Testis (tissue), 3 donors: ENCODE results near the gene EMILIN3. TPM values are rescaled to one million over a fixed set of nuclear protein-coding genes. Genes with fewer than 3 reads are reported as not detected.

Source experiments
- DNase-seq: peaks from one replicate; pipeline ENCODE4 v3.0.0-alpha.2; 2019
- H3K27ac ChIP-seq, 2 donors: fragments of 200-600 bp; sonication (generic); one replicate each; pipeline ENCODE4 v1.5.1; 2019
- H3K27me3 ChIP-seq: fragments of 200-600 bp; sonication (generic); one replicate; pipeline ENCODE4 v1.5.1; 2019
- H3K36me3 ChIP-seq: fragments of 200-600 bp; sonication (generic); one replicate; pipeline ENCODE4 v1.5.1; 2017; ENCODE audit warnings: low read depth; ENCODE audit errors: missing control alignments
- H3K4me1 ChIP-seq: fragments of 200-600 bp; sonication (generic); one replicate; pipeline ENCODE4 v1.5.1; 2019
- H3K4me3 ChIP-seq, 2 donors: fragments of 200-600 bp; sonication (generic); one replicate each; pipeline ENCODE4 v1.5.1; 2017 to 2019
- H3K9me3 ChIP-seq: fragments of 200-600 bp; sonication (generic); one replicate; pipeline ENCODE4 v1.5.1; 2017
- POLR2A ChIP-seq: fragments of 450-650 bp; IDR thresholded peaks from one replicate; pipeline ENCODE4 v1.6.1; 2017; ENCODE audit warnings: antibody characterized with exemption, mild to moderate bottlenecking, moderate library complexity
- WGBS, 2 donors: methylation state at CpG; one replicate each; pipeline ENCODE4 v1.1.5; 2018; 5-methylcytosine and 5-hydroxymethylcytosine counted together
- intact Hi-C: fragments of 100-400 bp; cut with DNase I; formaldehyde crosslinking; loops from one replicate; pipeline ENCODE4 v1.15.1; 2023; ENCODE audit warnings: low total_unique reads
- polyA plus RNA-seq: library from polyadenylated mRNA; stranded (reverse); fragments of 350-450 nt; fragmentation: Illumina TruSeq; extraction: RNeasy Lipid Tissue Mini Kit (QIAGEN cat#74804); gene quantifications from one replicate; pipeline ENCODE4 v1.2.3, GENCODE V29; 2014; ENCODE audit warnings: low read depth, low replicate concordance; ENCODE audit not compliant: insufficient read depth
- total RNA-seq, 2 donors: library from RNA; depleted of rRNA; stranded (reverse); fragments of >200 nt; gene quantifications; one replicate each; pipeline ENCODE4 v1.2.3, GENCODE V29; 2016
- TF ChIP-seq, protein P1 (sequence below), 3 experiments: fragments of 450-650 bp in 2 of 3; fragments of 200-600 bp in 1 of 3; sonication (generic) in 1 of 3; IDR thresholded peaks; one replicate each; pipeline ENCODE4 v1.5.1; 2016 to 2019; ENCODE audit warnings: antibody characterized with exemption in 3 of 3, mild to moderate bottlenecking in 2 of 3, moderate library complexity in 1 of 3

Gene EMILIN3
- total and polyA plus RNA-seq, 3 donors from 2014 or later, result 3.7 to 14.8 (median 4.2) TPM

DNA sequence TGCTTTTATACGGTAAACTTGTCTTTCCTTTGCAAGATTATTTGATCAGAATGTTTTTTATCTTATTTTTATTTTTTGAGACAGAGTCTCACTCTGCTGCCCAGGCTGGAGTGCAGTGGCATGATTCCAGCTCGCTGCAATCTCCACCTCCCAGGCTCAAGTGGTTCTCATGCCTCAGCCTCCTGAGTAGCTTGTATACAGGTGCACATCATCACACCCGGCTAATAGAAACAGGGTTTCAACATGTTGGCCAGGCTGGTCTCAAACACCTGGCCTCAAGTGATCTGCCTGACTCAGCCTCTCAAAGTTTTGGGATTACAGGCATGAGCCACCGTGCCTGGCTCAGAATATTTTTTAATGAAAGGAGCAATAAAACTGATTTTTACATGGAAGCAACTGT lies 34.9 kb downstream of the EMILIN3 start:
- Histone ChIP-seq H3K4me3 (no peak overlapping the region), H3K4me1 (peaks cover 11% of the 10 kb centered on the region), H3K36me3 (no peaks in the 10 kb centered on the region), H3K9me3 (no peaks in the 10 kb centered on the region), H3K27me3 (no peaks in the 10 kb centered on the region), H3K27ac (no peak overlapping the region)
- intact Hi-C loops, result loop anchor here (10.0 kb wide), 1 partner anchor 157 kb away; no protein-coding TSS in a partner anchor
- DNase-seq, result no peak
- TF ChIP-seq, protein P1, sequence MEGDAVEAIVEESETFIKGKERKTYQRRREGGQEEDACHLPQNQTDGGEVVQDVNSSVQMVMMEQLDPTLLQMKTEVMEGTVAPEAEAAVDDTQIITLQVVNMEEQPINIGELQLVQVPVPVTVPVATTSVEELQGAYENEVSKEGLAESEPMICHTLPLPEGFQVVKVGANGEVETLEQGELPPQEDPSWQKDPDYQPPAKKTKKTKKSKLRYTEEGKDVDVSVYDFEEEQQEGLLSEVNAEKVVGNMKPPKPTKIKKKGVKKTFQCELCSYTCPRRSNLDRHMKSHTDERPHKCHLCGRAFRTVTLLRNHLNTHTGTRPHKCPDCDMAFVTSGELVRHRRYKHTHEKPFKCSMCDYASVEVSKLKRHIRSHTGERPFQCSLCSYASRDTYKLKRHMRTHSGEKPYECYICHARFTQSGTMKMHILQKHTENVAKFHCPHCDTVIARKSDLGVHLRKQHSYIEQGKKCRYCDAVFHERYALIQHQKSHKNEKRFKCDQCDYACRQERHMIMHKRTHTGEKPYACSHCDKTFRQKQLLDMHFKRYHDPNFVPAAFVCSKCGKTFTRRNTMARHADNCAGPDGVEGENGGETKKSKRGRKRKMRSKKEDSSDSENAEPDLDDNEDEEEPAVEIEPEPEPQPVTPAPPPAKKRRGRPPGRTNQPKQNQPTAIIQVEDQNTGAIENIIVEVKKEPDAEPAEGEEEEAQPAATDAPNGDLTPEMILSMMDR (IDR thresholded peaks at IDR 0.05), result no peak
- no peak for TF ChIP-seq POLR2A
- 89 to 91% methylated on average over 4 of the region's 4 CpGs for WGBS, 2 donors

- H3K27me3 ChIP-seq, result no peaks in the 10 kb centered on the region
- no peaks in the 10 kb centered on the region for H3K9me3 ChIP-seq
- peaks cover 11% of the 10 kb centered on the region for H3K4me1 ChIP-seq
- H3K27ac ChIP-seq, result no peak overlapping the region
- intact Hi-C loops, result loop anchor here (10.0 kb wide), 1 partner anchor 156 kb away; no protein-coding TSS in a partner anchor
- H3K4me3 ChIP-seq, result no peak overlapping the region
- H3K36me3 ChIP-seq, result no peaks in the 10 kb centered on the region
- DNase-seq, result no peak
- TF ChIP-seq POLR2A, result no peak
- TF ChIP-seq, protein P1 (IDR thresholded peaks at IDR 0.05), result no peak
- WGBS, 2 donors, result 83 to 95% methylated on average over 1 of the region's 1 CpG
These were observed 35.7 kb downstream of the EMILIN3 start for GRCh38 chr20:41330941-41331340.

- Histone ChIP-seq H3K36me3 (no peaks in the 10 kb centered on the region), H3K27ac (peak overlapping the region in 1 of 2 donors; percentile 85), H3K9me3 (no peaks in the 10 kb centered on the region), H3K4me3 (no peak overlapping the region), H3K27me3 (no peaks in the 10 kb centered on the region), H3K4me1 (peaks cover 11% of the 10 kb centered on the region)
- no peak for DNase-seq
- TF ChIP-seq, protein P1 (IDR thresholded peaks at IDR 0.05), result no peak
- TF ChIP-seq POLR2A, result no peak
- intact Hi-C loops, result loop anchor here (10.0 kb wide), 1 partner anchor 156 kb away; no protein-coding TSS in a partner anchor
- 87% methylated on average over 5 of the region's 5 CpGs for WGBS, 2 donors
These were observed 36.3 kb downstream of the EMILIN3 start for GRCh38 chr20:41330343-41330720.

- DNase-seq, result peak; percentile 71
- peaks cover 11% of the 10 kb centered on the region for H3K4me1 ChIP-seq
- H3K36me3 ChIP-seq, result no peaks in the 10 kb centered on the region
- no peaks in the 10 kb centered on the region for H3K9me3 ChIP-seq
- H3K27me3 ChIP-seq, result no peaks in the 10 kb centered on the region
- TF ChIP-seq POLR2A, result no peak
- TF ChIP-seq, protein P1 (IDR thresholded peaks at IDR 0.05), result no peak
- peak overlapping the region; percentile 72 to 85 for H3K27ac ChIP-seq
- 38 to 44% methylated on average over 14 of the region's 14 CpGs for WGBS, 2 donors
- no peak overlapping the region for H3K4me3 ChIP-seq
- intact Hi-C loops, result loop anchor here (10.0 kb wide), 1 partner anchor 155 kb away; no protein-coding TSS in a partner anchor
These were observed 36.9 kb downstream of the EMILIN3 start for GRCh38 chr20:41329435-41330342.
